ENCODE measurements around the gene CRYGS.
"Not testable (repeated sequence)": the region's sequence is repeated elsewhere in the genome, so short reads cannot be mapped to it uniquely, and the experiment has no call there.

Gene CRYGS

DNA sequence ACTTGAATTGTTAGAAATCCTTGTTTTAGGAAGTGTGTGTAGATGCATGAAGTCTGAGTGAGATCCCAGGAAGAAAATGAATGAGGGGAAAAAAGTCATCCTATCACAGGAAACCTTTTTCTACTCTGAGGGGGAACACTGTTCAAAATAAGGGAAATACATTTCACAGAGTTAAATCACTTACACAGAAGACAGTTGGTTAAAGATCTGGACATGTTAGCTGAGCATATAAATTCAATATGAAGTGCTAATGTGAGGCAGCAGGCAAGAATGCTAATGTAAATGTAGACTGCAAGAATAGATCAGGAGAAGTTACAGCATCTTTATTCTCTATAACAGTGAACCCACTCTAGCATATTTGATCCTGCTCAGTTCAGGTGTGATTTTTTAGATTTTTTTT, 20.4 kb upstream of the CRYGS start:
- FAIRE-seq = no peak

GRCh38 chr3:186552408-186553031, 8.3 kb upstream of the CRYGS start:
- no peak for FAIRE-seq
- no peak for DNase-seq (ENCODE audit: insufficient read length, low spot score)

More for the DNA sequence above, 20.4 kb upstream of the CRYGS start:
- DNase-seq (ENCODE audit: insufficient read length, low spot score) = no peak

- FAIRE-seq = no peak
- DNase-seq (ENCODE audit: insufficient read length, low spot score) = no peak
These were observed 7.2 kb upstream of the CRYGS start for GRCh38 chr3:186551387-186551786.

GRCh38 chr3:186549497-186549896, 5.3 kb upstream of the CRYGS start:
- DNase-seq (ENCODE audit: insufficient read length, low spot score) (no peak), FAIRE-seq (no peak)

- DNase-seq (ENCODE audit: insufficient read length, low spot score) (no peak), FAIRE-seq (no peak)
These were observed 3.3 kb downstream of the CRYGS start for GRCh38 chr3:186540835-186541226.

DNA sequence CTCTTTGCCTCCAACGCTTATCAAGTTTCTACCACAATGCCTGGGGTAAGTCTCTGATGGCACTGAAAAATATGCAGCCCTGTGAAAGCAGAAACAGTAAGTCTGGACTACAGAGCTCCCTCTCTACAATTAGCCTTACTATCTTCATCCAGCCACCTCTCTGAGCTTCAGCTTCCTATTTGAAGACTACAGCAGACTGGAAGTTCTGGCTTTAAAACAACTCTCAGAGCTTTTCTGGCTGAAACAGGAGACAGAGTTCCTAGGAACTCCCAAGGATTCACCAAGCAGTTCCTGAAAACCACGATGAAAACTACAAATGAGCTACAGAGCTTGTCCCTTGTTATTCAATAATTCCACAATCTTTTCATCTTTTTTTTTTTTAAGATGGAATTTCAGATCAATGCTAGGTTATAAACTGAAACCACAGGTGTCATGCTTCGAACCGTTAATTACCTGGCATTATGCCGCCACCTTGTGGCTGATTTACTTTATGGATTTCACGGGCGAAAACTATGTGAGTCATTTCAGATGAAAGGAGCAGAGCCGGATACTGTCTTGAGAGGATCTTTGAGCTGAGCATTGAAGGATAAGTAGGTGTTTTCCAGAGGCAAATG, 3.9 kb downstream of the CRYGS start:
- FAIRE-seq (no peak), DNase-seq (ENCODE audit: insufficient read length, low spot score) (peak; percentile 57)

DNA sequence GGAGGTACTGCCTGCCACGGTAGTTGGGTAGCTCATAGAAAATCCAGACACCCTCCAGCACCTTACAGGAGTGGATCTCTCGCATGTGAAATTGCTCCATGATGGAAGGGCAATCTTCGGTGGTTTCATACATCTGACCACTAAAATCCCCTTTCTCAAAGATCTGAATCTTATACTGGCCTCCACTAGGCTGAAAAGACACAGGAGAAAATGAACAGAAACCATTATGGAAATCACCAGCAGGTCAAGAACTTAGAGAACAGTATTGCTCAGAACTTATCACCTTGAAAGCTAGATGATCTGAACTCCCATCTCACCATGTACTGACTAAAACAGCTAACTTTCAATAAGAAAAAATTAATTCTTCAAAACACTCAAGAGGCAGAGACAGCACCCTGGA, 5.4 kb downstream of the CRYGS start:
- DNase-seq (ENCODE audit: insufficient read length, low spot score) (no peak), FAIRE-seq (no peak)

DNA sequence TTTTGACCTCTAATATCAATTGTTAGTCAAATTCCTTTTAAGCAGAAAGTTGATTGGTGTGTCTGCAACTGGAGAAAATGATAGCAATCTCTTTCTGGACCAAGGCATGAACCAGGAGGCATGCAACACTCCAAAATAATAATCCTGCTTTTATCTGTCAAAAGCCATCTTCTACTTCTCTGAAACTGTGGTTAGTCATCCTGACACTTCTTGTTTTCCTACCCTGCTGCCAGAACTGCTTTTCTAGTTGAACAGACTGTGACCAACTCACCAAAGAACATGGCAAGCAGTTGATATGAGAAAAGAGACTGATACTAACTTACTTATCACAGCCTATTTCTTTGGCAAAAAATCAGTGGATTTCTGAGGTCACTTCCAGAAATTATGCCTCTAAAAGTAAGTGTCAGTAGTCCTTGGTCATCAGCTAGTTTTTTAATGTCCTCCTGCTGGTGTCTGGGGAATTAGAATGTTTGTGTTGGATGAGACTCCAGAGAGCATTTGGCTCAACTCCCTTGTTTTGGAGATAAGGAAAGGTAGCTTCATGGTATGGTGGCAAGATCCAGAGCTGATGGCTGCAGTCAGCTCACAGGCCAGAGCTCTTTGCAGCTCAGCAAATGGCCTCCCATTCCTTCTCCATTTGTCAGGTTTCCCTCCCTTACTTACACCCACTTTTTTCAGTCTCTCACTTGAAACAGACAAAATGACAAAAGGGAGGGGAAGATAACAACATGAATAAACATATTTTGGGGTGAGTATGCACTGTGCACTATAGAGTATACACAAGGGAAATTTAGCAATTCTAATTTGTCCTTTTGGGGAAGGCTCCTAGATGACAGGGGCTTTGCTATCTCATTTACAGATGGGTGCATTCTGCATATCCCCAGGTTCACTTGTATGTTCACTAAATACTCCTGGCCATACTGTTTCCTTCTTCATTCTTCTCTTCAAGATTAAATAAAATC, 7.0 kb downstream of the CRYGS start:
- FAIRE-seq (no peak), DNase-seq (ENCODE audit: insufficient read length, low spot score) (no peak)

GRCh38 chr3:186534113-186534669, 10.0 kb downstream of the CRYGS start:
- FAIRE-seq (no peak), DNase-seq (ENCODE audit: insufficient read length, low spot score) (no peak)

DNA sequence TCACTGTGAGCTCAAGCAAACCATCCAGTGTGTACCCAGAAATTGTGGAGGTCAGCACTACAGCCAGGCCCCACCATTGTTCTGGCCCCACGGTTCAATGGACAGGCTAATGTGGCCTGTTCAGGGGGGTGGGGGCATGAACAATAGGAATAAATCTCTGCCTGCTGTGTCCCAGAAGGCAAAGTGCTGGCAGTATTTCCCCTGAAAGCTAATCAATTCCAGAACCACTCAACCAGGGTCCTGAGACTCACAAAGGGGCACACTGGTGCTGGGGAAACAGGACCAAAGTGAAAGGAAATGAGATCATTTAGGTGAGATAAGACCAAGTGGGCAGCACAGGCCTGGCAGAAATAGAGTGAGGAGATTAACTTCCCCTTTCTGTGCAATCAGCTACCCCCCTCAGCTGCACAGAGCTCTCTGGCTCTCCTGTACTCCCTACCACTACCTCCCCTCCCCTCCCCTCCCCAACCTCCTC, 11.5 kb downstream of the CRYGS start:
- DNase-seq (ENCODE audit: insufficient read length, low spot score) = no peak
- no peak for FAIRE-seq

- DNase-seq (ENCODE audit: insufficient read length, low spot score); FAIRE-seq: not testable (repeated sequence)
These were observed 12.5 kb downstream of the CRYGS start for GRCh38 chr3:186531694-186532093.

- FAIRE-seq (no peak), DNase-seq (ENCODE audit: insufficient read length, low spot score) (no peak)
These were observed 13.8 kb downstream of the CRYGS start for GRCh38 chr3:186530415-186530814.

DNA sequence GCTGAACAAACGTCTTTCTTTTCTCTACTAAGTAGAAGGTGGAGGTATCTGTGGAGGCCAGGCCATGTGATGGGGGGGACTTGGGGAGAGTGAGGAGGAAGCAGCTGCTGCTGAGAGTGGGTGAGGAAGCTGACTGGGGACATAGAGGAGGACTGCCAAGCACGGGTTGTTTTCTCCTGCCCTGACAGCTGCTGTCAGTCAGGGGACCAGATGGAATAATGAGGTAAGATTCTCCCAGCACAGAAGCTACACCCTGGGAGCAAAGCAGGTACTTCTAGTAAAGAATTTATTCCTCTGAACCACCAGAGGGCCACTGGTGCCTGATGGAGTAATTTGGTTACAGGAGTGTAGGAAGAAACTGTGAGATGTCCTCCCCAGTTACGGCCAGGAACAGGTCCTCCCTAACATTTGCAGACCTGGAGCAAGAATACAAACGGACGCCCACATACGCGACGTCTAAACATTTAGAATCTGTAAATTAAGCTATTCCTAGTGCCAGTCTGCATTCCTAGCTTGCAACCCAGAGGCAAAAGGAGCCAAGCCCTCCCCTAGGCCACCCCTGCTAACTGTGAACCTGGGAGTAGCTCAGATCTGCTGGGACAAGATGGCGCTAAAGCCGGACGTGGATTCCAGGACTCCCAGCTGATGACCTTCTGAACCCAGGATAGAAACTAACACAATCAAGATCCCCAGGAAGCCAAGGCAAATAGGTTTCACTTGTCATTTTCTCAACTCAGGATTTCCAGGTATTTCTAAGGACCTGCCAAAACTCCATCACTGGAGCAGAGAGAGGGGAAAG, 14.8 kb downstream of the CRYGS start:
- FAIRE-seq (no peak), DNase-seq (ENCODE audit: insufficient read length, low spot score) (no peak)

DNA sequence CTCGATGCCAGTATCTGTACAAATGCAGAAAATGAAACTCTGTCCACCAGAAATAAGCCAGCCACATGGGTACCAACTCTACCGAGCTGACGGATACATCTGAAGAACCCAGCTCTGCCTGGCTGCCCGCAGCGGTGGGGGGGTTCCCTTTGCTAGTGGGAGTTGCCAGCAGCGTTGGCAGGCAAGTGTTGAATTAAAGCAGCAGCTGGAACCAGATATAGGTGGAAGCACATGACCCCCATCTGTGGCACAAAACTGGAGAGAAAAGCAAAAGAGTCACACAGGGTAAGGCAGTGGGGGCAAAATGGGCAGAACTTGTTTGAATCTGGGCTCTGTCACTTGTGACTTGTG, 17.9 kb downstream of the CRYGS start:
- DNase-seq (ENCODE audit: insufficient read length, low spot score) (no peak), FAIRE-seq (no peak)

GRCh38 chr3:186525369-186526255, 18.6 kb downstream of the CRYGS start:
- DNase-seq (ENCODE audit: insufficient read length, low spot score) = no peak
- FAIRE-seq = no peak

DNA sequence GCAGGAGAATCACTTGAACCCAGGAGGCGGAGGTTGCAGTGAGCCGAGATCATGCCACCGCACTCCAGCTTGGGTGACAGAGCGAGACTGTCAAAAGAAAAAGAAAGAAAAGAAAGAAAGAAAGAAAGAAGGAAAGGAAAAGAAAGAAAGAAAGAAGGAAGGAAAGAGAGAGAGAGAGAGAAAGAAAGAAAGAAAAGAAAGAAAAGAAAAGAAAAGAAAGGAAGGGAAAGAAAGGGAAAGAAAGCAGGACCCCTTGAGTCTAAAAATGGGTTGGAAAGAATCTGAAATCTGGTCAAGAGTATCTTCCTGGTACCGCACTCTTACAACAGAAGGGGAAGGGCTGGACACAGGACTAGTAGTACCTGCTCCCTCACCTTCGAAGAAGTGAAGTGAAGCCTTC, 19.6 kb downstream of the CRYGS start:
- FAIRE-seq = no peak
- no peak for DNase-seq (ENCODE audit: insufficient read length, low spot score)

GRCh38 chr3:186523434-186523833, 20.7 kb downstream of the CRYGS start:
- FAIRE-seq (no peak), DNase-seq (ENCODE audit: insufficient read length, low spot score) (no peak)

GRCh38 chr3:186523022-186523421, 21.2 kb downstream of the CRYGS start:
- no peak for FAIRE-seq

More at GRCh38 chr3:186523022-186523421, 21.2 kb downstream of the CRYGS start:
- no peak for DNase-seq (ENCODE audit: insufficient read length, low spot score)
